IPS-18c (cell line): ENCODE data around the gene WNT7A.

Experiments
- H3K4me3 ChIP-seq: 2 replicates; pipeline ENCODE4 v1.7.0; 2013; ENCODE audit warnings: low read depth, mild to moderate bottlenecking, low read length, moderate library complexity; ENCODE audit not compliant: insufficient read depth
- H3K9me3 ChIP-seq: one replicate; pipeline ENCODE4 v1.6.1; 2013; ENCODE audit warnings: mild to moderate bottlenecking, low read length, moderate library complexity; ENCODE audit not compliant: control insufficient read depth, insufficient read depth

The WNT7A gene

DNA sequence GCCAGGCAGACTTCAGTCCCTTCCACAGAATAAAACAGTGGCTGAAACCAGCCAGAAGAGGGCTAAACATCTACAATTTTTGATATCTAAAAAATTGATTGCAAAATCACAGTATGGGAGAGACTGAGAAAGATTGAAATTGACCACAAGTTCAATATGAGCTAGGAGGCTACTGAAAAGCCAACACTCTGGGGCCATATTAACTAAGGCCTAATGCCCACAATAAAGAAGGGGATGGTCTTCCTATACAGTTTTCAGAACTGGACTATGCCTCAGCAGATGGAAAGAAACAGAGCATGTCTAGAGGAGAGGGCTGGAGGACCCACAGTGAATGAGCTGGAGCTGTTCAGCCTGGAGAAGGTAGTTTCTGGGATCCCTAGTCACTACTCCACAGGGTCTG is 53.2 kb downstream of the WNT7A start:
- no peaks in the 10 kb centered on the region for H3K9me3 ChIP-seq
- no peak overlapping the region for H3K4me3 ChIP-seq

DNA sequence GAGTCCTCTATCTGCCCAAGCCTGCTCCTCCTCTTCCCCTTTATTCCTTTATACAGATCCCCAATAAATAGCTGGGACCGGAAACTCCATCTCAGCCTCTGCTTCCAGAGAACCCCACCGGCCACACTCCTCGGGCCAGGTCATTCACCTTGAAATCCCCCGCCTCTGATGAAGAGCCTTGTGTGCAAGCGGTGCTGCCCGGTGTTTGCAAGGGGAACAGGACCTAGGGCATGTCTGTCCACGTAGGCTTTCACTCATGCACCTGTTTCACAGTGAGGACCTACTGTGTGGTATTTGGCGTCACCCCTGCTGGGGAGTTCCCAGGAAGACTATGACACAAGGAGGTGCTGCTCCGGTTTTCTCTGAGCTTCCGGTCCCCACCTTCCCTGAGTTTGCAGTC is 54.0 kb downstream of the WNT7A start:
- Histone ChIP-seq H3K4me3 (no peak overlapping the region), H3K9me3 (no peaks in the 10 kb centered on the region)

DNA sequence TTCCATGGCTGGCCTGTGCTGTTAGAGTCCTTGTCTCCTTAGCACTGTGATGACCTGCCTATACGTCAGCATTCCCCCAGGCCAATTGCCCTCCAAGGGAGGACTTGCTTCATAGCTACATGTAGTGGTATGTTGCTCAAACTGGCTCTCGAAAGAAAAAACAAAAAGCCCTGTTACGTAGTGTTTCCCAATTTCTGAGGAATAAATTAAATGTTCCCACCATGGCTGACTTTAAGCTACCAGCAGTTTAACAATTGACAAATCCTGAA is 54.6 kb downstream of the WNT7A start:
- Histone ChIP-seq H3K4me3 (no peak overlapping the region), H3K9me3 (no peaks in the 10 kb centered on the region)

DNA sequence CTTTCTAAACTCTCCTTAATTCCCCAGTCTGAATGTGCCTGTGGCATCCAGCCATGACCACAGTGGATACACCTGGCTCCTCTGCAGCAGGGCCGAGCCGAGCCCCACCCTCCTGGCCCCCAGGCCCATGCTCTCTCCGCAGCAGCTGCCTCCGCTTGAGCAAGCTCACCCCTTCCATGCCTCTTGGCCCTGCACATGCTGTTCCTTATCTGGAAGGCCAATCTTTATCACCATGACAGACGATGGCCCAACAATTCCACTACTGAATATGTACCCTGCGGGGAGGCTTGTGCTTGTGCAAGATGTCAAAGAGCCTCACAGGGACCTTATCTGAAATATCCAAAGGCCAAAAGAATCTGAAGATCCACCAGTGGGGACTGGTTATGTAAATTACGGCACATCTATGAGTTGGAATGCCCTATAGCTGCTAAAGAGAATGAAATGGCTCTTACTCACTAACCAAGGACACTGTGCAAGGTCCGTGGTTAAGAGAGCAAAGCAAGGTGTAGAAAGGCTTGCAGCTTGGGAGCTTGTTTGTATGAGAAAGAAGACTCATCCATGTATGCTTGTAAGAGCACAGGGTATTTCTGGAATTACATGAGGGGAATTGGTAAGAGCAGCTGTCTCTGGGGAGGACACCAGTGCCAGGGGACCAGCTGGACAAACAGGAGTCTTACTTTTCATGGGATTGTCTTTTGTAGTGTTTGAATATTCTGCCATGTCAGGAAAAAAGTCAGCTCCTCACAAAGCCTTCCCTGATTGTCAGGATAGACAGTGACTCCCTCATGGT is 55.2 kb downstream of the WNT7A start:
- Histone ChIP-seq H3K9me3 (no peaks in the 10 kb centered on the region), H3K4me3 (no peak overlapping the region)

DNA sequence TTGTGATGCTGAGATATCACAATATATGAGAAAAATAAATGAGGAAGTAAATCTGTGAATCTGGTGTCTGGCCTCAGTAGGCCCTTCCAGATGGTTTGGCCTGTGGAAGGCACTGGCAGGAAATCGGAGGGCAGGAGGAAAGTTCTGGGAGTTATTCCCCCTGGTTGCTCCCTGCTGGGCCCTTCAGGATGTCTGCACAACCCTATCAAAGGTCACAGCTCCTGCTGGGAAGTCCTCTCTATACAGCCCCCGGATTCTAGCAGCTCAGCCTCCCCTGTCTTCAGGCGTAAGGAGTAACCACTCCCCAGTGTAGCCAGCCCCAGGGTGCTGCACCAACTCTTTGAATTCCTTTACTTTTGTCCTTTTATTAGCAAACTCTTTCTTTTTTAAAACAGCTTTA is 56.2 kb downstream of the WNT7A start:
- Histone ChIP-seq H3K4me3 (no peak overlapping the region), H3K9me3 (no peaks in the 10 kb centered on the region)

DNA sequence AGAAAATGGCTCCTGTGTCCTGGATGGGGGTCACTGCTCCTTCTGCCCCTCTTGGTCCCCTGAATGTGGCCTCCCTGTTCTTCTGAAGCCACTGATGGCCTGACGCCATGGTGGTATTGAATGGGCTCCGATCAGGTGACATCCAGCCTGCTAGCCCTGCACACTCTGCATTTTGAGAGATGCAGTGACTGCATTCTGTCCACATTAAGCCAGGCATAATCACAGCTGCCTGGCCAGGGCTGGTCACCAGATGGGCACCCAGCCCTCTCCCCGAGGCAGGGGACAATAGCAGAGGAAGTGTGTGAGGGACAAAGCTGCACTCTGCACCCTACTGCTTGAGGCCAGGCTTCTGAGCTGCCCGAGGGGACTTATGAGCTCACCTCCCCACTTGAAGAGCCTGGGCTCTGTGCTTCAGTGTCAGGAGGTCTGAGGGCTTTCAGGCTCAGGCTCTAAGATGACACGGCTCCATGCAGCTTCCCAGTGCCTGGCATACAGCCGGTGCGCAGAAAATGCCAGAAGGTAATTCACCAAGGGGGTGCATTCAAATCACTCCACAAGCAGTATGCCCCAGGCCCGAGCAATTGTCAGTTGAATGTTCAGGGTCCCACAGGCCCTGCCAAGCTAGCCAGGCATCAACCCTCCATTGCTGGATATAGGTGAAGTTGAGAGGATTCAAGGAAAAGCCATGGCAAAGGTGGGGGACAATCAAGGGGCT is 56.8 kb downstream of the WNT7A start:
- Histone ChIP-seq H3K9me3 (no peaks in the 10 kb centered on the region), H3K4me3 (no peak overlapping the region)

DNA sequence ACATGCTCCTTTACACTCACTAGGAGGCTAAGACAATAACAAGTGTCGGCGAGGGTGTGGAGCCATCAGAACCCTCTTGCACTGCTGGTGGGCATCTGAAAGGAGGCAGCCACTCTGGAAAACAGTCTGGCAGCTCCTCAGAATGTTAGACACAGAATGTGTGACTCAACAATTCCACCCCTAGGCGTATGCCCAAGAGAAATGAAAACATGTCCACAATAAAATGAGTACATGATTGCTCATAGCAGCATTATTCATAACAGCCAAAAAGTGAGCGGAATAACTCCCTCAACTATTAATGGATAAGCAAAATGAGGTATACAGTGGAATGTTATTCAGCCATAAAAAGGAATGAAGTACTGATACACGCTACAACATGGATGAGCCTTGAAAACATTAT is 57.8 kb downstream of the WNT7A start:
- Histone ChIP-seq H3K4me3 (no peak overlapping the region), H3K9me3 (peaks cover 3% of the 10 kb centered on the region)

DNA sequence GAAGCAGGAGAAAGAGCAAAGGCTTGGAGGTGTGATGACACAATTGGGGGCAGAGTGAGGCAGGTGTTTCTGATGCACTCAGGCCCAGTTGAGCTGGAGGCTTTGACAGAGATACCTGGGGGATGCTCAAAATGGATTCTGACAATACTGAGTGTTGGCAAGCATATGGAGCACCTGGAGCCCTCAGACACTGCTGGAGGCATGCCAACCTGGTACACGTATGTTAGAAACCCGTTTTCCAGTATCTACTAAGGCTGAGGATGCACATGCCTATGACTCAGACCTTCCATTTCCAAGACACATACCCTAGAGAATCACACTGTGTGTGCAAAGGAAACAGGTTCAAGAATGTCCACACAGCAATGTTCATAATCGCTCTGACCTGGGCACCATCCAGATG is 58.7 kb downstream of the WNT7A start:
- H3K4me3 ChIP-seq = no peak overlapping the region
- peaks cover 3% of the 10 kb centered on the region for H3K9me3 ChIP-seq

DNA sequence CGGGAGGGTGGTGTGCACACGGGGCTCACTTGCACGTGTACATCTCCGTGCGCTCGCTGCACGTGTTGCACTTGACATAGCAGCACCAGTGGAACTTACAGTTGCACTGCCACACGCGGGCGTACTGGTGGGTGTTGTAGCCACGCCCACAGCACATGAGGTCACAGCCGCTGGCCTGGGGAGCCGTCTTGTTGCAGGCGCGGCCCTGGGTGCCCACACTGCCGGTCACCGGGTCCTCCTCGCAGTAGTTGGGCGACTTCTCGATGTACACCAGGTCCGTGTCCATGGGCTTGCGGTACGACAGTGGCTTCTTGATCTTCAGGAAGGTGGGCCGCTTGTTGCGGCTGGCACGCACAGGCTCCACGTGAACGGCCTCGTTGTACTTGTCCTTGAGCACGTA is 61.0 kb downstream of the WNT7A start:
- Histone ChIP-seq H3K9me3 (peaks cover 20% of the 10 kb centered on the region), H3K4me3 (no peak overlapping the region)

DNA sequence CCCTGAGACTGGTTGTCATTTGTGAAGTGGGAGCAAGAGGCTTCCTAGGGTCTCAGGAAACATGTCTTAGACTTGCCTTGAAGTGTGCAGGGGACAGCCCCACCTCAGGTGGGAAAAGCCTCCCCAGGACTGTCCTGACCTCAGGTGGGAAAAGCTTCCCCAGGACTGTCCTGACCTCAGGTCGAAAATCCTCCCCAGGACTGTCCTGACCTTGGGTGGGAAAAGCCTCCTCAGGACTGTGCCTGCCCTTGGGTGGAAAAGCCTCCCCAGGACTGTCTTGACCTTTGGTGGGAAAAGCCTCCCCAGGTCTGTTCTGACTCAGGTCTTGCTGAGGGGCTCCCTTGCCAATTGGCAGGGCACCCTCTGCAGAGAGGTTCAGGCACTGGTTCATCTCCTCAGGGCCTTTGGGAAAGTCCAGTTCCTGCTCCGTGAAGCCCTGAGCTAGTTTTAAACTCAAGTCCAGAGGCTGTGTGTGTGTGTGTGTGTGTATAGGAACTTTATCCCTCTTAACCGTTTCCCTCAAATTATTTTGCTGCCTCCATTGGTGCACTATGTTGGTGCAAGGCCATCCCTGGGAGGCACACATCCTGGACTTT is 64.7 kb downstream of the WNT7A start:
- Histone ChIP-seq H3K4me3 (no peak overlapping the region), H3K9me3 (peaks cover 22% of the 10 kb centered on the region)

DNA sequence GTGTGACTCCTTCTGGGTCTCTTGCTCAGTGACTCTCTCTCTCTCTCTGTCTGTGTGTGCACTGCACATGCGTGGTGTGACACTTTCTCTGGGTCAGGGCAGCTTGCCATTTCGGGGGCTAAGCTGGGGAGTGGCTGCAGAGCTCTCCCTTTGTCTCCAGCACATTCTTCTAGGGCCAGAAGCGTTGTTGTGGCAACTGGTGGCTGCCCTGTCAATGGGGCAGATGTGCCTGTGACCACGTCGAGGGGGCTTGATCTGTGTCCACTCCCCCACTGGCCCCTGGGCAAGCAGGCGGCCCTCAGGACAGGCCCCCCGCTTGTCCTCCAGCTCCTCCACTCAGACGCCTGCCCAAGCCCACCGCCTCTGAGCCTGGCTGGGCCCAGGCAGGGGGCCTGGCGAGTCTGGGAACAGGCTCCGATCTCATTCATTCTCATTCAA is 67.8 kb downstream of the WNT7A start:
- H3K4me3 ChIP-seq = no peak overlapping the region

DNA sequence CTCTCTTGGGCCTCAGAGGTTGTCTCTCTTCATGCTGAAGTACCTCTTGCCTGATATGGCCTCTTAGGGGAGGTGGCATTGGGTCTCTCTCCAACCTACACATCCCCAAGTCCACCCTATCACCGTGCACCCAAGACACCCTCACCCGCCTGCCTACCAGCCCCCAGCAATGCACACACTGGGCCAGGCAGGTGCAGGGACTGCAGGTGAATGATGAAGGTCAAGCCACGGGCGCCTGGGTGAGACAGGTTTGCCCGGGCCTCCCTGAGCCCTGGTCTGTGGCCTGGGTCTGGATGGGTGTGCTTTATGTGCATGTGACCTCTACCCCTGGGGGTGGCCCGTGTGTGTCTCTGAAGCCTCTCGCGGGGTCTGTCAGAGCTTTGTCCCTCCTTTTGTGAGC is 68.3 kb downstream of the WNT7A start:
- peaks cover 19% of the 10 kb centered on the region for H3K9me3 ChIP-seq
- H3K4me3 ChIP-seq = no peak overlapping the region

More for the DNA sequence above, 67.8 kb downstream of the WNT7A start:
- peaks cover 19% of the 10 kb centered on the region for H3K9me3 ChIP-seq

DNA sequence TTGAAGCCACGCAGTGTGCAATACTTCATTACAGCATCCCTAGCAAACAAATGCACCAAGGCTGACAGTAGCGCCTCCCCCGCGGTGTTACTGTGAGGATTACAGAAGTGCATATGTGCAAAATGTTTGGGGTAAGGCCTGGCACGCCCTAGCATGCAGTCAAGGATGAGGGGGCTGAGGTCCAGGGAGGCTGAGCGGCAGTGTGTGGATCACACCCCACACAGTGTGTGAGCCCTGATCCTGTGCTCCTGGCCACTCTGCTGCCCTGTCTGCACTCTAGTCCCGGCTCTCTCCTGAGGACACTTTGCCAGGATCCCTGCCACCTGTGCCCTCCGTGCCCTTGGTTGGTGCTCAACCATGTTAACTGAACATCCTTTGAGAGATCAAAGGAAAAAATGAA is 71.3 kb downstream of the WNT7A start:
- no peak overlapping the region for H3K4me3 ChIP-seq
- peaks cover under 1% of the 10 kb centered on the region for H3K9me3 ChIP-seq

DNA sequence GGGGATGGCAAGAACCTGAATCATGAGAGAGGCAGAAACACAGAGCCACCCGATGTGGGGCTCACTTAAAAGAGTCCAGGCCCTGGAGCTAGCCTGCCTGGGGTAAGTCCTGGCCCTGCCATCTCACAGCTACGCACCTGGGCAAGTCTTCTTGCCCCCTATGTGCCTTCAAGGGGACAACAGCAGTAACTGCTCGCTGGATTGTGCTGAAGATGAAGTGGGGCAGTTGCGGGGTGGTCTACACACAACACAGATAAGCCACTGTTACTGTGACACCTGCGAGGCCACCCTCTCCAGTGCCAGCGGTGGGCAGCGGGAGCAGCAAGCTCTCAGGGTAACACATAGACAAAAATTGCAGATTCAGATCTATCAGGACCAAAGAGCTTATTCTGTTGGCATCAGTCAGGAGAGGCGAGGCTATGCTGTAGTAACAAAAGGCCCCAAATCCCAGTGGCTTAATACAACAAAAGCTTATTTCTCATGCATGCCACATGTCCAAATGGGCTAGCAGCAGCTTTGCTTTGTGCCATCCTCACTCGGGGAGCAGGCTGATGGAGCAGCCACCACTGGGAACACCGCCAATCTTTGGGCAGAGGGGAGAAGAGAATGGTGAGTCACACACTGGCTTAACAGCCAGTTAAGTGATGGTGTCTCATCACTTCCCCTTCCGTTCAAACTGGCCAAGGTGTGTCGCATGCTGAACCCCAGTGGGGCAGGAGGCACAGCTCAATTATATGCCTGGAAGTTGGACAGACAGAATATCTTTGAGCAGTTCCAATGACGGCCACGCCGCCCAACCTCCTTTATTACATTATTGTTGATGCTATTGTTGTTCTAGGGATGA is 78.3 kb downstream of the WNT7A start:
- H3K9me3 ChIP-seq = no peaks in the 10 kb centered on the region
- no peak overlapping the region for H3K4me3 ChIP-seq

DNA sequence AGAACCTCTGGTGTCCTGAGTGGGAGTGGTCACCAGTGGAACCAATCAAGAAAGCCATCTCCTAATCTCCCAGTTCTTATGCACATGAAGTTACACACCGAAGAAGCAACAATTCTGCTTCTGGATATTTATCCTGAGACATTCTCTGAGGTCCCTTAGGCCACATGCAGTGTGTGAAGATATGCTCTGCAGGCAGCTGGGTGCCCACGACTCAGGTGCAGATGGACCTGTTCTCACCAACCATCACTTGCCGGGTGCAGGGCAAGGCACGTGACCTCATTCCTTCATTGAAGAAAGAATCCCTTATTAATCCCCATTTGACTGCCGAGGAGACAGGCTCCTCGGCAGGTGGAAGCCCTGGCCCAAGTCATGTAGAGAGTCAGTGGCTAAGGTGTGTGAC is 79.8 kb downstream of the WNT7A start:
- H3K4me3 ChIP-seq = no peak overlapping the region
- no peaks in the 10 kb centered on the region for H3K9me3 ChIP-seq

DNA sequence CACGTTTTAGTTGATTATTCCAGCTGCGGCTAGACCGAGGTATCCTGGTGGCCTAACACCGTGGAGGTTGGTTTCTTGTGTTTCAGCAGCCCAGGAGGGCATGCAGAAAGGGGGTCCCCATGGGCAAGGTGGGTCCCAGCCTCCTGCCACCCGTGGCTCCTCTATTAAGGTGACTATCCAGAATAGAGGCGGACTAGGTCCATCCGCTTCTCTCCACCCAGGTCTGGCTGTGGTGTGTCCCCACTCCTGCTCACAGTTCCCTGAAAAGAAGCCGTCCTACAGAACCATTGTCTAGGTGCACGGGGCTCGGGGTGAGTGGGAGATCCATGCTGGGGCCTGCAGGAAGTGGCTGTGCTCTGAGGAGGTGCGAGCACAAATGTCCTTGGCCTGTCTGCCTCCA is 81.5 kb downstream of the WNT7A start:
- Histone ChIP-seq H3K9me3 (no peaks in the 10 kb centered on the region), H3K4me3 (no peak overlapping the region)

DNA sequence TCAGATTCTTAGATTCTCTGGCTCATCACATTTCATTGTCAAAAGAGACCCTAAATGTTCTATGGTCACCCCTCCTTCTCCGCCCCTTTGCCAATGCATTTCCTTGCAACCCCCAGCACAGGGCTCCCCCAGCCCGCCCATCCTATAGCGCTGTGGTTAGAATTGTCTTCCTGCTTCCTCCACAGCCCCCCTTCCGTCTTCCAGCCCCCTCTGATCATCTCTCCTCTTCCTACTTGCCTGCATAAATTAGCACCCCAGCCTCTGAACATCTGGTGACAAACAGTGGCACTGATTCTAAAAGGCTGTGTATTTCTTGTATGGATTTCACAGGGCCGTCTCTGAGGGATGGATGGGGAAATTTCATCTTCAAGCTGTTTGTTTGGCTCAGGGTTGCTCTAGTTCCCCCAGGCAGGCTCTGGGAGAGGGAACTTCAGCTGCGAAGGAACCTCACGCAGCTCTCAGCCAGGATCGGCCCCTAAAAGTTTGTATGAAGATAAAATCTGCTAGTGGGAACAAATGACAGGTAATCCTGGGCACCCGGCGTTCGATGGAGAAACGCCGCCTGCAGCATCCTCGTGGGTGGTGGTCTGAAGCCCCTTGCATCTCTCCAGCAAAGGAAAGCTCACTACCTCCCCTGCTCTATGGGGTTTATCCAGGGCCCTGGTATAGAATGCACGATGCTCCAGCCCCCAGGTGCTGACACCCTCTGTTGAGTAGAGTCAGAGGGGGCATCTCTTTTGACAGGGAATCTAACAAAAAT is 83.0 kb downstream of the WNT7A start:
- Histone ChIP-seq H3K4me3 (no peak overlapping the region), H3K9me3 (no peaks in the 10 kb centered on the region)
